ENCODE measurements around the gene MYO9A.

MYO9A gene

DNA sequence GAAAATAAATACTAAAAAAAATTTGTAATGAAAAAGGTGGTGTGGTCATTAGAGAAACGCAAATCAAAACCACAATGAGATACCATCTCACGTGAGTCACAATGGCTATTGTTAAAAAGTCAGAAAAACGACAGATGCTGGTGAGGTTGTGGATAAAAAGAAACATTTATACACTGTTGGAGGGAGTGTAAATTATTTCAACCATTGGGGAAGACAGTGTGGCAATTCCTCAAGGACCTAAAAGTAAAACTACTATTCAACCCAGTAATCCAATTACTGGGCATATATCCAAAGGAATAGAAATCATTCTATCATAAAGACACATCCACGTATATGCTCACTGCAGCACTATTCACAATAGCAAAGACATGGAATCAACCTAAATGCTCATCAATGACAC, 120.3 kb downstream of the MYO9A start:
- no peaks in the 10 kb centered on the region for H3K27me3 ChIP-seq (replicated peaks; ENCODE audit: control insufficient read depth, insufficient read depth, low read length, poor library complexity, severe bottlenecking)
- H3K9me3 ChIP-seq (ENCODE audit: control insufficient read depth, low read length), result no peaks in the 10 kb centered on the region
- no peaks in the 10 kb centered on the region for H3K4me1 ChIP-seq (ENCODE audit: control insufficient read depth, insufficient read depth, low read length, poor library complexity, severe bottlenecking)
- H3K27ac ChIP-seq (ENCODE audit: insufficient read depth, low read length, poor library complexity, severe bottlenecking), result no peak overlapping the region
- DNase-seq, result no peak
- no peaks in the 10 kb centered on the region for H3K36me3 ChIP-seq (ENCODE audit: control insufficient read depth, insufficient read depth, low read length)
- H3K4me3 ChIP-seq (ENCODE audit: insufficient read depth, low read depth, low read length, poor library complexity, severe bottlenecking), result no peak overlapping the region

DNA sequence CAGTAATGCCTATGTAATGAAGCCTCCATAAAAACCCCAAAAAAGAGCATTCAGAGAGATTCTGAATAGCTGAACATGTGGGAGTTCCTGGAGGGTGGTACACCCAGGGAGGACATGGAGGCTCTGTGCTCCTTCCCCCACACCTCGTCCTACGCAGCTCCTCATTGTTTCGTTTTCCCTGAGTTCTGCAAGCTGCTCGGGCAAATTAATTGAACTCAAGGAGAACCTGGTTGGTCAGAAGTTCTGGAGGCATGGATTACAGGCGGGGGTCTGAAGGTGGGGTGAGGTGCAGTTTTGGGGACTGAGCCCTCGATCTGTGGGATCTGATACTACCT, 142.2 kb downstream of the MYO9A start:
- H3K4me1 ChIP-seq (ENCODE audit: control insufficient read depth, insufficient read depth, low read length, poor library complexity, severe bottlenecking), result no peaks in the 10 kb centered on the region
- H3K4me3 ChIP-seq (ENCODE audit: insufficient read depth, low read depth, low read length, poor library complexity, severe bottlenecking), result no peak overlapping the region
- no peaks in the 10 kb centered on the region for H3K9me3 ChIP-seq (ENCODE audit: control insufficient read depth, low read length)
- DNase-seq, result no peak
- no peaks in the 10 kb centered on the region for H3K36me3 ChIP-seq (ENCODE audit: control insufficient read depth, insufficient read depth, low read length)
- no peaks in the 10 kb centered on the region for H3K27me3 ChIP-seq (replicated peaks; ENCODE audit: control insufficient read depth, insufficient read depth, low read length, poor library complexity, severe bottlenecking)
- no peak overlapping the region for H3K27ac ChIP-seq (ENCODE audit: insufficient read depth, low read length, poor library complexity, severe bottlenecking)

DNA sequence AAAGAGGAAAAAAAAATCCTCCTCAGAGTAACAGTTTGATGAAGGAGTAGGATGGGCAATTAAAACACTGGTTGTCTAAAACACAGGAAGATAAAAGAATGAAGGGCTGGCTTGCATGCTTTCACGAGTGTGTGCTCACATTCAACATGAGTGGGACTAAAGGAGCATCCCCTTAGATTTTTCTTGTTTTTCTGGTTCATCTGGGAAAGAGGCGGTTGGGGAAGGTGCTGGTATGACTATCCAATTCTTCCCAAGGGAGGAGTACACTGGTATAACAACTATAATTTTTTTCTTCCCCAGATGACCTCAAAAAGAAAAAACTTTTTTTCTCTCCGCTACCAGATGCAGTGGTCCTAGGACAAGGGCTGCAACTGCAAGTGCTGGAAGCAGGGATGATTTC, 143.7 kb downstream of the MYO9A start:
- DNase-seq, result no peak
- H3K27ac ChIP-seq (ENCODE audit: insufficient read depth, low read length, poor library complexity, severe bottlenecking), result no peak overlapping the region
- H3K27me3 ChIP-seq (replicated peaks; ENCODE audit: control insufficient read depth, insufficient read depth, low read length, poor library complexity, severe bottlenecking), result no peaks in the 10 kb centered on the region
- H3K4me1 ChIP-seq (ENCODE audit: control insufficient read depth, insufficient read depth, low read length, poor library complexity, severe bottlenecking), result no peaks in the 10 kb centered on the region
- no peak overlapping the region for H3K4me3 ChIP-seq (ENCODE audit: insufficient read depth, low read depth, low read length, poor library complexity, severe bottlenecking)
- H3K36me3 ChIP-seq (ENCODE audit: control insufficient read depth, insufficient read depth, low read length), result no peaks in the 10 kb centered on the region
- no peaks in the 10 kb centered on the region for H3K9me3 ChIP-seq (ENCODE audit: control insufficient read depth, low read length)

DNA sequence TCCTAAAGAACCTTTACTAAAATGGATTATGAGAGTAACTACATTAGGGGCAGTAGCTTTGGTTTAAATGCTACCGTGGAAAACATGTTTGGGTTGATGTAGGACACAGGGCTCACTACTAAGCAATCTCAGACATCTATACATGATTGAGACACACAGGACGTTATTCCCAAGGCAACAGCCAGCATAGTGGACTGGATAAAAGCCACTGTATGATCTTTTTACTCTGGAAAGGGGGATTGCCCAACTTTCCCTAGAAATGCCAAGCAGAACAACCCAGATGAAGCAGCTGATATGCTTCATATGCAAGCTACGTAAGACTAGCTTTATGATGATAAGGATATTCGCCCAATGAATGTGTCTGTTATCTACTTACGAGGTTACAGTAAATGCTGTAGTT, 144.6 kb downstream of the MYO9A start:
- H3K36me3 ChIP-seq (ENCODE audit: control insufficient read depth, insufficient read depth, low read length), result no peaks in the 10 kb centered on the region
- DNase-seq, result no peak
- H3K27ac ChIP-seq (ENCODE audit: insufficient read depth, low read length, poor library complexity, severe bottlenecking), result no peak overlapping the region
- no peaks in the 10 kb centered on the region for H3K9me3 ChIP-seq (ENCODE audit: control insufficient read depth, low read length)
- no peak overlapping the region for H3K4me3 ChIP-seq (ENCODE audit: insufficient read depth, low read depth, low read length, poor library complexity, severe bottlenecking)
- no peaks in the 10 kb centered on the region for H3K27me3 ChIP-seq (replicated peaks; ENCODE audit: control insufficient read depth, insufficient read depth, low read length, poor library complexity, severe bottlenecking)
- no peaks in the 10 kb centered on the region for H3K4me1 ChIP-seq (ENCODE audit: control insufficient read depth, insufficient read depth, low read length, poor library complexity, severe bottlenecking)

DNA sequence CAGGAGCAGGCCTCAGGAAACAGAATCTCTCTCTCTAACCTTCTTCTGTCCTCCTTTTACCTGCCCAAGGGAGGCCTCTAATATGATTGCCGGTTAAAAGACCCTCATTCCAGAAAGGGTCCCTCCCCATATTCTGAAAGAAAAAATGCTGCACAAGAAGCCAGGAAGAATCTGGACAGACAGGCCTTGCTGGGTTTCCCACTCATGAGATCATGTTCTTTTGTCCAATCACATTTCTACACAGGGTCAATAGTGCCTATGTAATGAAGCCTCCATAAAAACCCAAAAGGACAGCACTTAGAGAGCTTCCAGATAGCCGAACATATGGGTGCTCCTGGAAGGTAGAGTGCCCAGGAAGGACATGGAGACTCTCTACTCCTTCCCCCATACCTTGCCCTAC, 146.0 kb downstream of the MYO9A start:
- Histone ChIP-seq H3K27me3 (replicated peaks; ENCODE audit: control insufficient read depth, insufficient read depth, low read length, poor library complexity, severe bottlenecking) (no peaks in the 10 kb centered on the region), H3K9me3 (ENCODE audit: control insufficient read depth, low read length) (no peaks in the 10 kb centered on the region), H3K4me3 (ENCODE audit: insufficient read depth, low read depth, low read length, poor library complexity, severe bottlenecking) (no peak overlapping the region), H3K4me1 (ENCODE audit: control insufficient read depth, insufficient read depth, low read length, poor library complexity, severe bottlenecking) (no peaks in the 10 kb centered on the region), H3K27ac (ENCODE audit: insufficient read depth, low read length, poor library complexity, severe bottlenecking) (no peak overlapping the region), H3K36me3 (ENCODE audit: control insufficient read depth, insufficient read depth, low read length) (no peaks in the 10 kb centered on the region)
- no peak for DNase-seq

DNA sequence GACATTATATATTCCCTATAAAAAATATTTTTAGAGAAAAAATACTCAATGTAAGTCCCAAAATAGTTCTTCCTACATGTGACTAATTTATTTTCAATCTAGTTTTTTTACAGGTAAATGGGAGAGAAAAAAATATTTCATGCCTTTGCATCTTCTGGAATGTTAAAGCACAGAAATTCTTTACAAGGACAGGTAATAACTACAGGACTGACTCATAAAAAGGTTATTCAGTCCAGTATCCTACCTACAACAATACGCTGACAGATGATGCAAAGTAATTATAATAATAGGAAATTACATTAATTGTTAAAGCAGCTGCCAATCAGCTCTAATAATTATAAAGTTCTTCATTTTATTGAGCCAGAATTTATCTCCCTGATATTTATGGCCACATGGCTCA, 147.5 kb downstream of the MYO9A start:
- H3K36me3 ChIP-seq (ENCODE audit: control insufficient read depth, insufficient read depth, low read length), result no peaks in the 10 kb centered on the region
- no peaks in the 10 kb centered on the region for H3K4me1 ChIP-seq (ENCODE audit: control insufficient read depth, insufficient read depth, low read length, poor library complexity, severe bottlenecking)
- no peaks in the 10 kb centered on the region for H3K9me3 ChIP-seq (ENCODE audit: control insufficient read depth, low read length)
- no peak overlapping the region for H3K4me3 ChIP-seq (ENCODE audit: insufficient read depth, low read depth, low read length, poor library complexity, severe bottlenecking)
- H3K27ac ChIP-seq (ENCODE audit: insufficient read depth, low read length, poor library complexity, severe bottlenecking), result no peak overlapping the region
- H3K27me3 ChIP-seq (replicated peaks; ENCODE audit: control insufficient read depth, insufficient read depth, low read length, poor library complexity, severe bottlenecking), result no peaks in the 10 kb centered on the region
- DNase-seq, result no peak

DNA sequence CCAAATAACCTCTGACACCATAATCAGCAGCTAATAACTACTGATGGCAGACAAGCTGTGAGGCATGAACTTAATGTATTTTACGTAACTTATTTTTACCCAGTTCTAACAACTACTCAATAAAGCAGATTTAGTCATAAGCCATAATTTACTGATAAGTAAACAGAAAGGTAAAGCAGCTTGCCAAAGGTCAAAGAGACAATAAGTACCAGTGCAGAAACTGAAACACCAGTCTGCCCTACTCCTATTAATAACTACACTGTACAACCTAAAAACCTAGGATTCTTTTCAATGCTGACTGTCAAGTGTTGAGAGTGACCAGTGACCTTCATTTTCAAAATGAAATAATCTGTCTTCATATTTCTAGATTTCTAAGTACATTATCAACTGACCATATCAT, 155.4 kb downstream of the MYO9A start:
- no peaks in the 10 kb centered on the region for H3K27me3 ChIP-seq (replicated peaks; ENCODE audit: control insufficient read depth, insufficient read depth, low read length, poor library complexity, severe bottlenecking)
- no peaks in the 10 kb centered on the region for H3K4me1 ChIP-seq (ENCODE audit: control insufficient read depth, insufficient read depth, low read length, poor library complexity, severe bottlenecking)
- no peak for DNase-seq

DNA sequence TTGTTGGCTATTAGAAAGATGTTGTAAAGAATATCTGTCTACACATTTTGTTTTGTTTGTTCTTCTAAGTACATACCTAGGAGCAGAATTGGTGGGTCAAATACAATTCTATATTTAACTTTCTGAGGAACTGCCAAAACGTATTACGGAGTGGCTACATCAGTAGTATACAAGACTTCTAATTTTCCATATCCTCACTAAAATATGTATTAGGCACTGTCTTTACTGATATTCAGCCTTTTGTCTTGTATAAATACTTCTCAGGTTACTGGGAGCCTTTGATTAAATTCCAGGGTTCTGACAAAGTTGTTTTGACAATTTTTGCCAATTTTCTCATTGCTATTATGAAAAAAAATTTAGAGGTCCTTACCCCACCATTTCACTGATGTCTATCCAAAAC, 160.9 kb downstream of the MYO9A start:
- Histone ChIP-seq H3K4me1 (ENCODE audit: control insufficient read depth, insufficient read depth, low read length, poor library complexity, severe bottlenecking) (no peaks in the 10 kb centered on the region), H3K36me3 (ENCODE audit: control insufficient read depth, insufficient read depth, low read length) (no peaks in the 10 kb centered on the region), H3K27ac (ENCODE audit: insufficient read depth, low read length, poor library complexity, severe bottlenecking) (no peak overlapping the region), H3K27me3 (replicated peaks; ENCODE audit: control insufficient read depth, insufficient read depth, low read length, poor library complexity, severe bottlenecking) (no peaks in the 10 kb centered on the region), H3K9me3 (ENCODE audit: control insufficient read depth, low read length) (no peaks in the 10 kb centered on the region), H3K4me3 (ENCODE audit: insufficient read depth, low read depth, low read length, poor library complexity, severe bottlenecking) (no peak overlapping the region)
- DNase-seq, result no peak

More for the DNA sequence above, 155.4 kb downstream of the MYO9A start:
- Histone ChIP-seq H3K4me3 (ENCODE audit: insufficient read depth, low read depth, low read length, poor library complexity, severe bottlenecking) (no peak overlapping the region), H3K9me3 (ENCODE audit: control insufficient read depth, low read length) (no peaks in the 10 kb centered on the region), H3K27ac (ENCODE audit: insufficient read depth, low read length, poor library complexity, severe bottlenecking) (no peak overlapping the region), H3K36me3 (ENCODE audit: control insufficient read depth, insufficient read depth, low read length) (no peaks in the 10 kb centered on the region)

DNA sequence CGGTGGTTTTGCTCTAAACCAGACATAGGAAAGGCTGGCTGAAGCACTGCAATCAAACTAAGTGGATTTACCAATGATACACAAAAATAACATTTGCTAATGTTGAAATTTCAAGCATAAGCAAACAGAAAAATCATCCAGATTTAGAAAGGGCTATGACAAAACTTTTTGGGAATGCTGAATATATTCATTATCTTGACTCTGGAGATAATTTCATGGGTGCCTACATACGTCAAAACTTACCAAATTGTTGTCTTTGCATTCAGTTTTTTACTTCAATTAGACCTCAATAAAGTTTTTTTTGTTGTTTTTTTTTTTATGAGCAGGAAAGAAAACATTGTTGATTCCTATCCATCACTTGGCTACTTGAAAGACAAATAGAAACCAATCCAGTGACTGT, 166.8 kb downstream of the MYO9A start:
- no peak overlapping the region for H3K27ac ChIP-seq (ENCODE audit: insufficient read depth, low read length, poor library complexity, severe bottlenecking)
- H3K4me3 ChIP-seq (ENCODE audit: insufficient read depth, low read depth, low read length, poor library complexity, severe bottlenecking), result no peak overlapping the region
- no peaks in the 10 kb centered on the region for H3K27me3 ChIP-seq (replicated peaks; ENCODE audit: control insufficient read depth, insufficient read depth, low read length, poor library complexity, severe bottlenecking)
- no peak for DNase-seq
- peaks cover 2% of the 10 kb centered on the region for H3K36me3 ChIP-seq (ENCODE audit: control insufficient read depth, insufficient read depth, low read length)
- no peaks in the 10 kb centered on the region for H3K4me1 ChIP-seq (ENCODE audit: control insufficient read depth, insufficient read depth, low read length, poor library complexity, severe bottlenecking)
- no peaks in the 10 kb centered on the region for H3K9me3 ChIP-seq (ENCODE audit: control insufficient read depth, low read length)

DNA sequence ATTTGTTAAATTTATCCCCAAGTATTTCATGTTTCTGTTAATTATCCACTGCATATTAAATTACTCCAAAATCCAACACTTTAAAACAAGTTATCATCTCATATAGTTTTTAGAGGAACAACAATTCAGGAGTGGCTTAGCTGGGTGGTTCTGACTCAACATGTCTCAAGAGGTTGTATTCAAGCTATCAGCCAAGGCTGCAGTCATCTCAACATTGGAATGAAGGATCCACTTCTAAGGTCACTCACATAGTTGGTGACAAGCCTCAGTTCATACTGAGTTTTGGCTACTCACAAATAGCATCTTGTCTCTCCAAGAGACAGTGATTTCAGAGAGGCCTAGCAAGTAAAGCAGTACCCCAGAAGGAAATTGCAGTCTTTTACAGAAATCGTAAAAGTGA, 172.9 kb downstream of the MYO9A start:
- Histone ChIP-seq H3K4me3 (ENCODE audit: insufficient read depth, low read depth, low read length, poor library complexity, severe bottlenecking) (no peak overlapping the region), H3K27ac (ENCODE audit: insufficient read depth, low read length, poor library complexity, severe bottlenecking) (no peak overlapping the region), H3K9me3 (ENCODE audit: control insufficient read depth, low read length) (no peaks in the 10 kb centered on the region), H3K27me3 (replicated peaks; ENCODE audit: control insufficient read depth, insufficient read depth, low read length, poor library complexity, severe bottlenecking) (no peaks in the 10 kb centered on the region), H3K4me1 (ENCODE audit: control insufficient read depth, insufficient read depth, low read length, poor library complexity, severe bottlenecking) (no peaks in the 10 kb centered on the region), H3K36me3 (ENCODE audit: control insufficient read depth, insufficient read depth, low read length) (no peaks in the 10 kb centered on the region)
- no peak for DNase-seq

DNA sequence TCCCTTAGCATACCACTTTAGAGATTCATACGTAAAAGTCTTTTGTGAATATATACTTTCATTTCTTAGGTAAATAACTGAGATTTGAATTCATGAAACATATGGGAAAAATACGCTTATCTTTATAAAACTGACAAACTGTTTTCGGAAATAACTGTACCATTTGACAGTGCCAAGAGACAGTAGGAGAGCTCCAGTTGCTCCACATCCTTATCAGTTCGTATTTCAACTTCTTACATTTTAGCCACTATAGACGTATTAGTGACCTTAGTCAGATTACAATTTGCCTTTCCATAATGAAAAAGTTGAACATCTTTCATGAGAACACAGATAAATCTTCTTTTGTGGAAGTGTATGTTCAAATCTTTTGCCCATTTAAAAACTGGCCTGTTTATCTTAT, 174.1 kb downstream of the MYO9A start:
- no peak for DNase-seq
- no peaks in the 10 kb centered on the region for H3K9me3 ChIP-seq (ENCODE audit: control insufficient read depth, low read length)

More for the DNA sequence above, 174.1 kb downstream of the MYO9A start:
- Histone ChIP-seq H3K27ac (ENCODE audit: insufficient read depth, low read length, poor library complexity, severe bottlenecking) (no peak overlapping the region), H3K27me3 (replicated peaks; ENCODE audit: control insufficient read depth, insufficient read depth, low read length, poor library complexity, severe bottlenecking) (no peaks in the 10 kb centered on the region), H3K4me1 (ENCODE audit: control insufficient read depth, insufficient read depth, low read length, poor library complexity, severe bottlenecking) (no peaks in the 10 kb centered on the region), H3K36me3 (ENCODE audit: control insufficient read depth, insufficient read depth, low read length) (no peaks in the 10 kb centered on the region), H3K4me3 (ENCODE audit: insufficient read depth, low read depth, low read length, poor library complexity, severe bottlenecking) (no peak overlapping the region)

Measured in effector memory CD4-positive, alpha-beta T cell (primary cell).